Spleen (tissue), 11 donors: ENCODE results near the gene TSPAN12. TPM values are rescaled to one million over a fixed set of nuclear protein-coding genes. Genes with fewer than 3 reads are reported as not detected.

Source experiments
- DNase-seq: peaks from one replicate; pipeline ENCODE4 v3.0.0-alpha.2; 2020
- H3K27ac ChIP-seq, 8 donors: fragments of 200-600 bp; sonication (generic) in 7 of 8; 1 replicate in 4 of 8; 2 replicates in 4 of 8; pipeline versions ENCODE4 v1.5.0 to v1.8.0; 2016 to 2021; ENCODE audit warnings: inconsistent platforms in 4 of 8, mild to moderate bottlenecking in 4 of 8, moderate library complexity in 1 of 8
- H3K27me3 ChIP-seq, 7 donors: fragments of 200-600 bp; sonication (generic) in 6 of 7; replicated peaks in 1 of 7; 1 replicate in 4 of 7; 2 replicates in 3 of 7; pipeline versions ENCODE4 v1.5.0 to v1.8.0; 2016 to 2021; ENCODE audit warnings: inconsistent platforms in 3 of 7, mild to moderate bottlenecking in 1 of 7
- H3K36me3 ChIP-seq, 6 donors: fragments of 200-600 bp; sonication (generic) in 5 of 6; 1 replicate in 4 of 6; 2 replicates in 2 of 6; pipeline versions ENCODE4 v1.5.0 to v1.8.0; 2016 to 2021; ENCODE audit warnings: inconsistent platforms in 2 of 6
- H3K4me1 ChIP-seq, 6 donors: fragments of 200-600 bp; sonication (generic) in 5 of 6; 1 replicate in 3 of 6; 2 replicates in 3 of 6; pipeline versions ENCODE4 v1.5.0 to v1.8.0; 2016 to 2021; ENCODE audit warnings: inconsistent platforms in 3 of 6
- H3K4me3 ChIP-seq, 8 donors: fragments of 200-600 bp; sonication (generic) in 7 of 8; 1 replicate in 4 of 8; 2 replicates in 4 of 8; pipeline versions ENCODE4 v1.5.0 to v1.8.0; 2016 to 2021; ENCODE audit warnings: inconsistent platforms in 4 of 8, mild to moderate bottlenecking in 4 of 8, moderate library complexity in 2 of 8
- H3K9me3 ChIP-seq, 8 donors: fragments of 200-600 bp; sonication (generic) in 7 of 8; 1 replicate in 4 of 8; 2 replicates in 4 of 8; pipeline versions ENCODE4 v1.5.0 to v1.8.0; 2016 to 2021; ENCODE audit warnings: inconsistent platforms in 4 of 8
- CTCF ChIP-seq, 11 experiments: fragments of 200-600 bp in 7 of 11; fragments of 450-650 bp in 4 of 11; sonication (generic) in 4 of 11; IDR thresholded peaks in 8 of 11; conservative IDR thresholded peaks in 3 of 11; 1 replicate in 7 of 11; 2 replicates in 4 of 11; pipeline versions ENCODE4 v1.4.0 to v1.8.0; 2016 to 2021; ENCODE audit warnings: antibody characterized with exemption in 11 of 11, inconsistent platforms in 4 of 11, mild to moderate bottlenecking in 1 of 11
- POLR2A ChIP-seq, 3 donors: fragments of 450-650 bp; IDR thresholded peaks; one replicate each; pipeline ENCODE4 v1.5.1; 2017; ENCODE audit warnings: antibody characterized with exemption in 3 of 3, mild to moderate bottlenecking in 1 of 3
- POLR2AphosphoS5 ChIP-seq, 3 donors: sonication (generic); formaldehyde crosslinking; IDR thresholded peaks; one replicate each; pipeline ENCODE4 v1.5.1; 2017; ENCODE audit warnings: antibody characterized with exemption in 3 of 3
- WGBS, 5 donors: extraction: QIAGEN DNeasy Blood & Tissue Kit in 3 of 5; methylation state at CpG; one replicate each; pipeline versions ENCODE4 v1.1.5 to v1.1.7; 2013 to 2018; 5-methylcytosine and 5-hydroxymethylcytosine counted together
- intact Hi-C: fragments of 100-400 bp; cut with DNase I; formaldehyde crosslinking; loops from one replicate; pipeline ENCODE4 v1.15.0; 2023; ENCODE audit warnings: low total_unique reads
- polyA plus RNA-seq, 3 donors: library from polyadenylated mRNA; stranded (reverse); fragments of 200-250 nt; gene quantifications; one replicate each; pipeline ENCODE4 v1.2.1, GENCODE V29; 2013
- total RNA-seq, 7 donors: library from RNA; depleted of rRNA in 3 of 7; stranded (reverse); fragments of >200 nt in 3 of 7; fragmentation: NEBNext Ultra II Directional in 4 of 7; extraction: Animal tissue kit (Norgen Biotek cat#: 25700) in 4 of 7; gene quantifications; one replicate each; pipeline versions ENCODE4 v1.1.0 to v1.2.1, GENCODE V29; 2016 to 2021
- donor health status: healthy with polysubstance abuse.
- donor health status: DM: no; HTN: no; CAD: no; lungs with moderate emphysema.
- donor health status: DM: no; HTN: no; CAD: no.
- donor health status: Bipolar disorder and iron deficiency.
- donor health status: healthy.
- donor health status: DM: no; HTN: no; CAD: no.
- donor health status: DM: yes; HTN: yes; CAD: no.

TSPAN12 gene
- total and polyA plus RNA-seq, 10 donors = 4.7 to 61.2 (median 41.4) TPM

GRCh38 chr7:120770206-120770605 is 87.7 kb downstream of the TSPAN12 start:
- H3K27me3 ChIP-seq = no peaks in the 10 kb centered on the region
- no peaks in the 10 kb centered on the region for H3K36me3 ChIP-seq
- intact Hi-C loops = no loop called here
- H3K4me1 ChIP-seq = no peaks in the 10 kb centered on the region
- 67 to 84% (median 75%) methylated on average over 3 of the region's 3 CpGs for whole genome bisulfite sequencing, 5 donors
- H3K27ac ChIP-seq = peak overlapping the region in 4 of 8 donors; percentile 3 to 57 (median 36)
- TF ChIP-seq POLR2A (IDR thresholded peaks at IDR 0.05) = no peak
- TF ChIP-seq POLR2AphosphoS5 (IDR thresholded peaks at IDR 0.05) = peak in 1 of 3 donors; percentile 34
- DNase-seq = no peak
- H3K4me3 ChIP-seq = no peak overlapping the region
- H3K9me3 ChIP-seq = no peaks in the 10 kb centered on the region

- WGBS, 5 donors = 49 to 63% (median 58%) methylated on average over 3 of the region's 3 CpGs
- H3K4me1 ChIP-seq = no peaks in the 10 kb centered on the region
- intact Hi-C loops = no loop called here
- DNase-seq = no peak
- no peak overlapping the region for H3K27ac ChIP-seq
- H3K36me3 ChIP-seq = no peaks in the 10 kb centered on the region
- no peak overlapping the region for H3K4me3 ChIP-seq
- no peaks in the 10 kb centered on the region for H3K9me3 ChIP-seq
- TF ChIP-seq POLR2A (IDR thresholded peaks at IDR 0.05) (no peak), CTCF (IDR thresholded peaks at IDR 0.05 in 8 of 11, conservative IDR thresholded peaks at IDR 0.05 in 3 of 11) (no peak), POLR2AphosphoS5 (IDR thresholded peaks at IDR 0.05) (no peak)
- no peaks in the 10 kb centered on the region for H3K27me3 ChIP-seq
Observed at GRCh38 chr7:120760851-120761250, 97.1 kb downstream of the TSPAN12 start.

GRCh38 chr7:120760050-120760449 is 97.9 kb downstream of the TSPAN12 start:
- H3K4me3 ChIP-seq = no peak overlapping the region
- no peak for DNase-seq
- H3K27me3 ChIP-seq = no peaks in the 10 kb centered on the region
- TF ChIP-seq CTCF (IDR thresholded peaks at IDR 0.05 in 8 of 11, conservative IDR thresholded peaks at IDR 0.05 in 3 of 11) = no peak
- TF ChIP-seq POLR2A (IDR thresholded peaks at IDR 0.05) = no peak
- no peak for TF ChIP-seq POLR2AphosphoS5 (IDR thresholded peaks at IDR 0.05)
- intact Hi-C loops = no loop called here
- H3K36me3 ChIP-seq = no peaks in the 10 kb centered on the region
- H3K27ac ChIP-seq = no peak overlapping the region
- 55 to 77% (median 75%) methylated on average over 2 of the region's 2 CpGs for WGBS, 5 donors
- no peaks in the 10 kb centered on the region for H3K9me3 ChIP-seq
- H3K4me1 ChIP-seq = no peaks in the 10 kb centered on the region

- H3K36me3 ChIP-seq = no peaks in the 10 kb centered on the region
- no peak overlapping the region for H3K27ac ChIP-seq
- no peaks in the 10 kb centered on the region for H3K9me3 ChIP-seq
- WGBS, 5 donors = 78 to 86% (median 82%) methylated on average over 3 of the region's 3 CpGs
- intact Hi-C loops = no loop called here
- no peak overlapping the region for H3K4me3 ChIP-seq
- no peaks in the 10 kb centered on the region for H3K4me1 ChIP-seq
- DNase-seq = no peak
- no peak for TF ChIP-seq POLR2AphosphoS5 (IDR thresholded peaks at IDR 0.05)
- TF ChIP-seq POLR2A (IDR thresholded peaks at IDR 0.05) = no peak
- no peak for TF ChIP-seq CTCF (IDR thresholded peaks at IDR 0.05 in 8 of 11, conservative IDR thresholded peaks at IDR 0.05 in 3 of 11)
- H3K27me3 ChIP-seq = no peaks in the 10 kb centered on the region
Observed at GRCh38 chr7:120743128-120743527, 114.8 kb downstream of the TSPAN12 start.

GRCh38 chr7:120742372-120742771 is 115.6 kb downstream of the TSPAN12 start:
- Histone ChIP-seq H3K27ac (no peak overlapping the region), H3K36me3 (no peaks in the 10 kb centered on the region), H3K4me1 (no peaks in the 10 kb centered on the region), H3K4me3 (no peak overlapping the region), H3K9me3 (no peaks in the 10 kb centered on the region), H3K27me3 (no peaks in the 10 kb centered on the region)
- TF ChIP-seq POLR2A (IDR thresholded peaks at IDR 0.05) (no peak), CTCF (IDR thresholded peaks at IDR 0.05 in 8 of 11, conservative IDR thresholded peaks at IDR 0.05 in 3 of 11) (no peak), POLR2AphosphoS5 (IDR thresholded peaks at IDR 0.05) (no peak)
- intact Hi-C loops = no loop called here
- no peak for DNase-seq
- WGBS, 5 donors = 67 to 77% (median 72%) methylated on average over 5 of the region's 5 CpGs
